Neuronal stem cell (in vitro differentiated cells): Measurements from ENCODE around the gene TSPAN17.
"Not testable (repeated sequence)": the region's sequence is repeated elsewhere in the genome, so short reads cannot be mapped to it uniquely, and the experiment has no call there.

Experiments used
- DNase-seq: peaks from one replicate; pipeline ENCODE4 v3.0.0-alpha.2; 2013; ENCODE audit warnings: low spot score
- H2AFZ ChIP-seq: one replicate; pipeline ENCODE4 v1.6.1; 2013; ENCODE audit warnings: mild to moderate bottlenecking, low read length, inconsistent platforms
- H2AK5ac ChIP-seq: 2 replicates; pipeline ENCODE4 v1.6.1; 2013; ENCODE audit warnings: low read depth, mild to moderate bottlenecking, inconsistent platforms, low read length, moderate library complexity, mixed read lengths
- H2BK120ac ChIP-seq: 2 replicates; pipeline ENCODE4 v1.6.1; 2013; ENCODE audit warnings: low read depth, mild to moderate bottlenecking, inconsistent platforms, low read length, moderate library complexity, mixed read lengths
- H2BK12ac ChIP-seq: one replicate; pipeline ENCODE4 v1.6.1; 2013; ENCODE audit warnings: low read length, inconsistent platforms
- H2BK15ac ChIP-seq: 2 replicates; pipeline ENCODE4 v1.6.1; 2013; ENCODE audit warnings: mild to moderate bottlenecking, low read length, inconsistent platforms, mixed read lengths
- H2BK5ac ChIP-seq: one replicate; pipeline ENCODE4 v1.6.1; 2013; ENCODE audit warnings: inconsistent platforms, mild to moderate bottlenecking, low read length, moderate library complexity
- H3K14ac ChIP-seq: one replicate; pipeline ENCODE4 v1.6.1; 2013; ENCODE audit warnings: low read length, inconsistent platforms
- H3K18ac ChIP-seq: 2 replicates; pipeline ENCODE4 v1.6.1; 2013; ENCODE audit warnings: low read length, inconsistent platforms
- H3K23ac ChIP-seq: 2 replicates; pipeline ENCODE4 v1.6.1; 2013; ENCODE audit warnings: low read depth, mild to moderate bottlenecking, mixed read lengths, low read length, inconsistent platforms; ENCODE audit not compliant: poor library complexity
- H3K27ac ChIP-seq: replicated peaks from 3 replicates; pipeline ENCODE4 v1.5.1; 2013; ENCODE audit warnings: low read length, inconsistent platforms
- H3K27me3 ChIP-seq, 3 experiments: 2 replicates each; pipeline ENCODE4 v1.6.1; 2013; ENCODE audit warnings: low read length in 3 of 3, mild to moderate bottlenecking in 2 of 3, inconsistent platforms in 1 of 3, low read depth in 1 of 3, mixed read lengths in 1 of 3, moderate library complexity in 1 of 3; ENCODE audit not compliant: control insufficient read depth in 3 of 3, insufficient read depth in 3 of 3
- H3K36me3 ChIP-seq, 2 donors: replicated peaks in 1 of 2; 2 replicates each; pipeline ENCODE4 v1.6.1; 2013; ENCODE audit warnings: low read length in 2 of 2; ENCODE audit not compliant: control insufficient read depth in 2 of 2, insufficient read depth in 2 of 2
- H3K4ac ChIP-seq: 2 replicates; pipeline ENCODE4 v1.6.1; 2013; ENCODE audit warnings: inconsistent platforms, mild to moderate bottlenecking, low read length, moderate library complexity
- H3K4me1 ChIP-seq, 2 donors: 1 replicate in 1 of 2; 2 replicates in 1 of 2; pipeline ENCODE4 v1.6.1; 2013; ENCODE audit warnings: low read length in 2 of 2, low read depth in 1 of 2; ENCODE audit not compliant: control insufficient read depth in 2 of 2, insufficient read depth in 1 of 2
- H3K4me2 ChIP-seq: one replicate; pipeline ENCODE4 v1.6.1; 2013; ENCODE audit warnings: mild to moderate bottlenecking, low read length, inconsistent platforms; ENCODE audit not compliant: insufficient read depth, poor library complexity, severe bottlenecking
- H3K4me3 ChIP-seq, 2 donors: 2 replicates each; pipeline ENCODE4 v1.5.1; 2013; ENCODE audit warnings: low read length in 2 of 2, mild to moderate bottlenecking in 2 of 2, inconsistent platforms in 1 of 2, moderate library complexity in 1 of 2
- H3K79me1 ChIP-seq: one replicate; pipeline ENCODE4 v1.6.1; 2013; ENCODE audit warnings: low read depth, mild to moderate bottlenecking, inconsistent platforms, low read length, moderate library complexity
- H3K9ac ChIP-seq: one replicate; pipeline ENCODE4 v1.6.1; 2013; ENCODE audit warnings: mild to moderate bottlenecking, low read depth, low read length, inconsistent platforms; ENCODE audit not compliant: poor library complexity
- H3K9me3 ChIP-seq, 2 donors: replicated peaks in 1 of 2; 2 replicates each; pipeline versions ENCODE3 to v1.6.1; 2013; ENCODE audit warnings: low read length in 2 of 2, mild to moderate bottlenecking in 2 of 2, inconsistent platforms in 1 of 2, low read depth in 1 of 2, mixed read lengths in 1 of 2, moderate library complexity in 1 of 2; ENCODE audit not compliant: control insufficient read depth in 2 of 2, insufficient read depth in 1 of 2
- H4K8ac ChIP-seq: one replicate; pipeline ENCODE4 v1.6.1; 2013; ENCODE audit warnings: low read depth, mild to moderate bottlenecking, inconsistent platforms, low read length, moderate library complexity
- H4K91ac ChIP-seq: one replicate; pipeline ENCODE4 v1.6.1; 2013; ENCODE audit warnings: low read length, low read depth, mild to moderate bottlenecking, inconsistent platforms; ENCODE audit not compliant: poor library complexity
- WGBS, 2 donors: extraction: QIAGEN DNeasy Blood & Tissue Kit; methylation state at CpG; one replicate each; pipeline ENCODE4 v1.1.7; 2013; ENCODE audit warnings: missing lambda C conversion rate in 2 of 2, mixed read lengths in 1 of 2; ENCODE audit not compliant: insufficient read length in 2 of 2, insufficient replicate concordance in 1 of 2; ENCODE audit errors: extremely low coverage in 2 of 2; 5-methylcytosine and 5-hydroxymethylcytosine counted together

TSPAN17 gene

DNA sequence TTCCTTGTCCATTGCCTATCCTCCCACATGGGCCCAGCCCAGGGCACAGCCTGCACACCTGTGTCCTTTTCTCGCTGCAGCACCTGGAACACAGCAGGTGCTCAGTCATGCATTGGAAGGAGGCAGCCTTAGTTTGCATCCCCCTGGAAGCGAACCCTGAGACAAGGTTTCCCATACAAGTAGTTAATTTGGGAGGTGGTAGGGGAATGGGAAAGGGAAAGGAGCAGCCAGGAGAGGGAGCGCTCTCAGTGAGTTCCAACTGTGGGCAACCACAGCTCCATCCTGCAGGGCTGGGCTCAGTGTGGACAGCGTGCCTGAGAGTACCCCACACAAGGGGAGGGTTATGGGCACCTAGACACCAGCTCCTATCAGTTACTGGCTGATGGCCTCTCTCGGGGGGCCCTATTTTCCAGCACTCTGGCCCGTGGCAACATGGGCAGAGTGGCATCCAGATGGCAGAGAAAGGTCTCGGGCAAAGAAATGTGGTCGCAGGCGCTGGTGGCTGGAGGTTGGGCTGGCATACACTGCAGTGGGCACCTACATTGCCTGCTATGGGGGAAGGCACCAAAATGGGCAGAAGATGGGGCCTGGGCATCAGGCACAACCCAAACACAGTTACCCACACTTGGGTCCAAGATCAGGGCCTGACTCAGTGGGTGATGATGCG, 50.1 kb downstream of the TSPAN17 start:
- H3K9ac ChIP-seq = no peak overlapping the region
- H3K4me3 ChIP-seq = no peak overlapping the region
- no peak overlapping the region for H2AFZ ChIP-seq
- WGBS, 2 donors = no CpG with 5 or more reads among the region's 10 CpGs
- H2BK120ac ChIP-seq = peak overlapping the region; percentile 78
- H3K27me3 ChIP-seq = peaks cover 0 to 78% (median 0%) of the 10 kb centered on the region in 3 experiments
- no peak overlapping the region for H4K8ac ChIP-seq
- H3K27ac ChIP-seq = peak overlapping the region; percentile 34
- H2BK12ac ChIP-seq = peak overlapping the region; percentile 33
- DNase-seq = no peak
- H2BK5ac ChIP-seq = no peak overlapping the region
- H2BK15ac ChIP-seq = peak overlapping the region; percentile 40
- H3K18ac ChIP-seq = peak overlapping the region; percentile 89
- peaks cover 0 to 24% of the 10 kb centered on the region in 2 donors for H3K4me1 ChIP-seq
- H3K9me3 ChIP-seq = no peaks in the 10 kb centered on the region
- H3K14ac ChIP-seq = peak overlapping the region; percentile 42
- no peak overlapping the region for H3K4ac ChIP-seq
- H3K79me1 ChIP-seq = no peaks in the 10 kb centered on the region
- H4K91ac ChIP-seq = no peak overlapping the region
- H3K36me3 ChIP-seq = no peaks in the 10 kb centered on the region
- H3K4me2 ChIP-seq = peak overlapping the region; percentile 20
- no peak overlapping the region for H3K23ac ChIP-seq
- peak overlapping the region; percentile 87 for H2AK5ac ChIP-seq

DNA sequence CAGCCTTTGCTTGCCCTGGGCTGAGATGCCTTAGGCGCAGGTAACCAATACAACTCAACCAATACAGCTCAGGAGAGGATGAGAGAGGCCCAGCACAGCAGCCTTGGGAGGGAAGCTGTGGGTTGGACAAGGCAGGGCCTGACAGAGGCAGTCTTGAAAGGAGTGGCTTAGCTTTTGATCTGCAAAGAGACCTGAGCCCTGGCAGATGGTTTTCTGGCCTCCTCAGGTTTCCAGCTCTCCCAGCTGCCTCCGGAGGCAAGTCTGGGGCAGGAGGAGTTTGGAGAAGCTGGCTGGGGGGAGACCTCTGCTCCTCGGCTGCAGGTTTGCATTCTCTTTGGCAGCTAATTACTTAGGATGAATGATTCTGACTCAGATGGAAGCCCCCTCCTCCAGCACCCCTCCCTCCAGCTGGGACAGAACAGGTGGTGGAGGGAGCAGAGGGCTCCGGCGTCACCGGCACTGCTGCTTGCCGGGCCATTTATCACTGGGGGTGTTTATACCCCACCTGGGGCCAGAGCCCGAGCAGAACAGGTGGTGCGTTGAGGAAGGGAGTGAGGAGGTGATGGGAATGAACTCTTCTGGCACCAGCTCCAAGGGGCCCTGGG, 50.8 kb downstream of the TSPAN17 start:
- no CpG with 5 or more reads among the region's 9 CpGs for WGBS, 2 donors
- Histone ChIP-seq H2BK12ac (no peak overlapping the region), H4K8ac (no peak overlapping the region), H3K23ac (peak overlapping the region; percentile 2), H2AFZ (no peak overlapping the region), H2AK5ac (peak overlapping the region; percentile 87), H3K9ac (no peak overlapping the region), H2BK5ac (no peak overlapping the region), H3K27ac (peak overlapping the region; percentile 34), H3K27me3 (peaks cover 0 to 72% (median 0%) of the 10 kb centered on the region in 3 experiments), H3K4me1 (peaks cover 0 to 24% of the 10 kb centered on the region in 2 donors), H2BK120ac (peak overlapping the region; percentile 78), H3K9me3 (no peaks in the 10 kb centered on the region), H2BK15ac (peak overlapping the region; percentile 40), H3K4me3 (no peak overlapping the region), H4K91ac (no peak overlapping the region), H3K4ac (no peak overlapping the region), H3K14ac (no peak overlapping the region), H3K4me2 (peak overlapping the region; percentile 20), H3K79me1 (no peaks in the 10 kb centered on the region), H3K36me3 (no peaks in the 10 kb centered on the region), H3K18ac (peak overlapping the region; percentile 89)
- peak; percentile 43 for DNase-seq

DNA sequence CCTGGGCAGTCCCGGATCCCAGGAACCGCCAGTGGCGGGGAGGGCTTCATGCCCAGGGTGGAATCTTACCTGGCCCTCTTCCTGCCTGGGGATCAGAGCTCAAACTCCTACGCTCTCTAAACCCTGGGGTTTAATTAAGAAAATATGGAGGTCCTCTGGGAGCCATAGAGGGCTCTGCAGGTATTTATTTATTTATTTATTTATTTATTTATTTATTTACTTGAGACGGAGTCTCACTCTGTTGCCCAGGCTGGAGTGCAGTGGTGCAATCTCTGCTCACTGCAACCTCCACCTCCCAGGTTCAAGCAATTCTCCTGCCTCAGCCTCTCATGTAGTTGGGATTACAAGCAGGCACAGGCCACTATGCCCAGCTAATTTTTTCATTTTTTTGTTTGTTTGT, 52.2 kb downstream of the TSPAN17 start:
- not testable (repeated sequence) for H3K36me3 ChIP-seq, H3K4me2 ChIP-seq, H3K14ac ChIP-seq, H2AFZ ChIP-seq, H2BK15ac ChIP-seq, H3K4me3 ChIP-seq, DNase-seq, H3K27ac ChIP-seq, H3K9me3 ChIP-seq, H3K23ac ChIP-seq, H2BK120ac ChIP-seq, H2BK5ac ChIP-seq, H3K79me1 ChIP-seq, H3K9ac ChIP-seq, H3K4ac ChIP-seq, H4K8ac ChIP-seq, H4K91ac ChIP-seq, H3K18ac ChIP-seq
- Histone ChIP-seq H2BK12ac (peak overlapping the region; percentile 59), H3K27me3 (peaks cover 0 to 58% (median 0%) of the 10 kb centered on the region in 3 experiments), H3K4me1 (peaks cover 0 to 24% of the 10 kb centered on the region in 2 donors), H2AK5ac (peak overlapping the region; percentile 54)
- WGBS, 2 donors = no CpG with 5 or more reads among the region's 5 CpGs

DNA sequence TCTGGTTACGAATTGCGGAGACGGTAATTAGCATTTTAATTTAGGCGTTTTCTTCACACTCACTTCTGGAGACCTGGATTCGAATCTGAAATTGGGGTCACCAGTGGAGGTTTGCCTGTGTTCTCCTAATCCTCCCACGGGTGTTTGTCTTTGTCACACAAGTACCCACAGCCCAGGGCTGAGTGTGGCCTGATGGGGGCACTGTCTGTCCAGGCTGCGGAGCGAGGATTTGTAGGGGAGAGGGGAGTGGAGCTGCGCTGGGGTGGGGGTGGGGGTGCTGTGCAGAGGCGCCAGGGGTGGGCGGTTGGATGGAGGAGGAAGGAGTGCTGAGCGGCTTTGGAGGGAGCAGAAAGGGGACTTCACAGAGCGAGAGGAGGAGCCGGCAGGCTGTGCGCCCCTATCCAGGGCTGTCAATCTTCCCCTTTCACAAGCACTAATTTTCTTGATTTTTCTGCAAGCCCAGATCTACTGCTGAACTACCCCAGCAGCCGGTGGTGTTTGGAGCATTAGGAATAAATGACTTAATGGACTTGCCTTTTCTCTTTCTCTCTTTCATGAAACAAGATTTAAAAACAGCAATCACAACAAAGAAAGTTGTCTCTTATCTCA, 53.1 kb downstream of the TSPAN17 start:
- H3K14ac ChIP-seq = no peak overlapping the region
- H3K4me1 ChIP-seq = peaks cover 4 to 28% of the 10 kb centered on the region in 2 donors
- H3K27ac ChIP-seq = no peak overlapping the region
- H3K4ac ChIP-seq = no peak overlapping the region
- H3K23ac ChIP-seq = no peak overlapping the region
- H2AK5ac ChIP-seq = peak overlapping the region; percentile 74
- no peaks in the 10 kb centered on the region for H3K79me1 ChIP-seq
- H3K27me3 ChIP-seq = peaks cover 0 to 52% (median 0%) of the 10 kb centered on the region in 3 experiments
- no peak overlapping the region for H4K8ac ChIP-seq
- H3K9me3 ChIP-seq = no peaks in the 10 kb centered on the region
- no peak overlapping the region for H3K9ac ChIP-seq
- DNase-seq = peak; percentile 60
- H2BK5ac ChIP-seq = no peak overlapping the region
- no peak overlapping the region for H2BK120ac ChIP-seq
- no peak overlapping the region for H3K4me2 ChIP-seq
- no peak overlapping the region for H2BK15ac ChIP-seq
- WGBS, 2 donors = no CpG with 5 or more reads among the region's 16 CpGs
- H2AFZ ChIP-seq = no peak overlapping the region
- H4K91ac ChIP-seq = no peak overlapping the region
- no peak overlapping the region for H2BK12ac ChIP-seq
- no peak overlapping the region for H3K18ac ChIP-seq
- no peaks in the 10 kb centered on the region for H3K36me3 ChIP-seq
- H3K4me3 ChIP-seq = no peak overlapping the region
